Measurements from ENCODE around the gene ARMC9.
"Not testable (repeated sequence)": the region's sequence is repeated elsewhere in the genome, so short reads cannot be mapped to it uniquely, and the experiment has no call there.

The ARMC9 gene

GRCh38 chr2:231183851-231184250 lies 14.6 kb upstream of the ARMC9 start:
- DNase-seq (ENCODE audit: low read depth in 3 of 3, low spot score in 1 of 3), result no peak

DNA sequence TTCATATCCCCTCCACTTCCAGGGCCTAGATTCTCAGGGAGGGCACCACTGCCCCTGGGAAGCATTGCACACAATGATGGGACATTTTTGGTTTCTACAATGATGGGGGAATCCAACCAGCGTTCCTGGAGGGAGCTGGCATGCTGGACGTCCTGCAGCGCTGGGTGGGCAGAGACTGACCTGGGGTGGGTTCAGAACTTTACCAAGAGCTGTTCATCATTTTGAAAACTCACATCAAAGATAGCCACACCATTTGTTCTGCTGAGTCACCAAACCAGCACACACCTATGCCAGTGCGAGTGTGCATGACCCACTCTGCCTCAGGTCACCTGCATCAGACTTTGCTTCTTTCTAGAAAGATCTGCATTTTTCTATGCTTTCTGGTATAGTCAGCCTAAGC lies 14.1 kb upstream of the ARMC9 start:
- DNase-seq (ENCODE audit: low read depth in 3 of 3, low spot score in 1 of 3), result no peak

DNA sequence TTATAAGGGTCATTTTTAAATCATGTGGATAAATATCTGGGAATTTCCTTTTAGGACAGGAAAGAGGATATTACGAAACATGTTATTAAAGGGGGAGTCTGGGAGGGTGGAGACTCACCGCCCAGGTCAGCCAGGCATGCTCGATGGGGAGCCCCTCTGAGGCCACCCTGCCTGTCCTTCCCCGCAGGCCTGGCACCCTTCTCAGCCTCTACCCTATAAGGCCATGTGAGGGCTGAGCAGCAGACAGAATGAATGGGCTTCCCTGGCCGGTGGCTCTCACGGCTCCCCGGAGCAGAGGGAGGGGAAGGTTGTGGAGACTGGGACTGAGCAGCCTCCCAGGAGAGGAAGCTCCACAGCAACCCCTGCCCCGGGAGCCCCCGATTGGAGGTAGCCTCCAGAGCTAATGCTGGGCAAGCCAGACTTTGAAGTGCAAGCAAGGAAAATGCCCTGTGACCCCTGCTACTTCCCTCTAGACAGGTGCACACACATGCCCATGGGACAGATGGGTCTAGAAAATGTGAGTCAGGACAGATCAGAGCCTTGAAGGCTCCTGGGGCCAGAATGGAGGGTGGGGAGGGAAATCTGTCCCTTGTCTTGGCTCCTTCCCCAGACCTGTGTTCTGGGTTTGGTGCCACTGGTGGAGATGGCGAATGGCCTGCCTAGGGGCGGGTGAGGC lies 13.2 kb upstream of the ARMC9 start:
- DNase-seq (ENCODE audit: low read depth in 3 of 3, low spot score in 1 of 3), result no peak

GRCh38 chr2:231185886-231186285 lies 12.5 kb upstream of the ARMC9 start:
- no peak for DNase-seq (ENCODE audit: low read depth in 3 of 3, low spot score in 1 of 3)

- no peak for DNase-seq (ENCODE audit: low read depth in 3 of 3, low spot score in 1 of 3)
Observed at GRCh38 chr2:231186325-231186724, 12.1 kb upstream of the ARMC9 start.

- no peak for DNase-seq (ENCODE audit: low read depth in 3 of 3, low spot score in 1 of 3)
Observed at GRCh38 chr2:231187736-231188505, 10.5 kb upstream of the ARMC9 start.

DNA sequence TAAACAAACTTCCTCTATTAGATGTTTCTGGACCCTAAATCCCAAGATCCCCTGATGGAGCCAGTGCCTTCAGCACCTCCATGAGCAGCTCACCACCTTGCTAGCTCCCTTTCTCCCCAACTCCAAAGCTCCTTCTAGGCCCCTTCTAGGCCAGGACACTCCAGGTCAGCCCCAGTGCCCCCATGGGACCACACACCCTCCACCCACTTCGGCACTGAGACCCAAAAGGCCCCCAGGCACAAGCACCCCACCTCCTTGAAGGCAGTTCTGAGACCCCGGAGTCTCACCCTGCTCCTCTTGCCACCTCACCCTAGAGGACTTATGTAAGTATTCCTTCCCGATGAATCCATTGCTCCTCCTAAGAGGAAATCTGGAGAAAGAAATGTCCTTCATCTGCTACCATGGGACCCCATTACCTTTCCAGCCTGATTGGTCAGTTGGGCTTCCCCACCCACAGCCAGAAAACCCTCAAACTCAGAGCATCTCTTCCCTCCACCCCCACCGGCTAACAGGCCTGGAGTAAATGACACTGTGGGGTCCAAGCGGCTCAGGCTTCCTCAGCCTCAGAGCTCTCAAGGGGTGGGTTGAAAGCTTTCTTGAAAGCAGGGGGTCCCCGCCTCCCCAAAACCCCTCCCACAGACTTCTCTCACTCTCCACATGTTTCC lies 9.8 kb upstream of the ARMC9 start:
- DNase-seq (ENCODE audit: low read depth in 3 of 3, low spot score in 1 of 3), result no peak

DNA sequence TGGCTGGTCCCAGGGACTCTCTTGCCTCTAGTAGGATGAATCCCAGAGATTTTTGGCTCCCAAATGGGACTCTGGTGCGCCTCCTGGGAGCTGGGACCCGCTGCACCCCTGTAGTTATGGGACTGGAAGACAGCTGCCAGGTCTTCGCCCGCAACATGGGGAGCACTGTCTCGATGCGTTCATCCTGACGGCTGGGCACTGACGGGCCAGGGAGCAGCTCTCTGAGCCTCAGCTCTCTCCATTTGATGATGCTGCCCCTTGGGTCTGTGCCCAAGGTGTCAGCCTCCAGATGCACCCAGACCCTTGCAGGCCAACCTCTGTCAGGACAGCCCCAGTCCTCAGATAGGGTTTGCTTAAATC lies 9.3 kb upstream of the ARMC9 start:
- no peak for DNase-seq (ENCODE audit: low read depth in 3 of 3, low spot score in 1 of 3)

GRCh38 chr2:231189571-231190495 lies 8.6 kb upstream of the ARMC9 start:
- DNase-seq (ENCODE audit: low read depth in 3 of 3, low spot score in 1 of 3), result no peak

DNA sequence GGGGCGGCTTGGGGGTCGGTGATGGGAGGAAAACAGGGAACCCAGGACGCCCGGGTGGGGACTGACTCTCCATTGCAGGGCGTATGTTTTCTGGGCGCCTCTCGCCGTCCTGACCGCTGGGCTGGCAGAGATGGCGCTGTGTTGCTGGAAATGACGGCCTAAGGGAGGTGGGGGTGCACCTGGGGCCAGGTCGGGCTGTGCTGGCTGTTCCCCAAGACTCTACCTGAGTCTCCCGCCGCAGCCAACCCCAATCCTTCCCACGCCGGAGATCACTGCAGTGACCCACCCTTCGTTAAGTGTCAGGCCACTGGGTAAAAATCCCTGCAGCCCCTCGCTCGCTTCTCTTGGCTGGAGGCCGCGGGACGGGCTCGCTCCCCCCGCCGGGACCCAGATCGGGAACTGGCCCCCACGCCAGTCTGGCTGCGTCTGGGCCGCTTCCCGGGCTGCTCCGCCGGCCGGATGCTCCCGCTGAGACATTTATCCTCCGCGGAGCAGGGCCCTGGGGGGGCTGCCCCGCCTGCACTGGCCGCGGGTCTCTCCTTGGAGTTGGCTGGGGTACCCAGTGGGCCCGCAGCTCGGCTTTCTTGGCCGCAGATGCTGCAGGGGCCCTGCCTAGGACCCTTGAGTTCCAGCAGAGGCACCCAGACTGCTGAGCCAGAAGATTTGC lies 7.8 kb upstream of the ARMC9 start:
- no peak for DNase-seq (ENCODE audit: low read depth in 3 of 3, low spot score in 1 of 3)

DNA sequence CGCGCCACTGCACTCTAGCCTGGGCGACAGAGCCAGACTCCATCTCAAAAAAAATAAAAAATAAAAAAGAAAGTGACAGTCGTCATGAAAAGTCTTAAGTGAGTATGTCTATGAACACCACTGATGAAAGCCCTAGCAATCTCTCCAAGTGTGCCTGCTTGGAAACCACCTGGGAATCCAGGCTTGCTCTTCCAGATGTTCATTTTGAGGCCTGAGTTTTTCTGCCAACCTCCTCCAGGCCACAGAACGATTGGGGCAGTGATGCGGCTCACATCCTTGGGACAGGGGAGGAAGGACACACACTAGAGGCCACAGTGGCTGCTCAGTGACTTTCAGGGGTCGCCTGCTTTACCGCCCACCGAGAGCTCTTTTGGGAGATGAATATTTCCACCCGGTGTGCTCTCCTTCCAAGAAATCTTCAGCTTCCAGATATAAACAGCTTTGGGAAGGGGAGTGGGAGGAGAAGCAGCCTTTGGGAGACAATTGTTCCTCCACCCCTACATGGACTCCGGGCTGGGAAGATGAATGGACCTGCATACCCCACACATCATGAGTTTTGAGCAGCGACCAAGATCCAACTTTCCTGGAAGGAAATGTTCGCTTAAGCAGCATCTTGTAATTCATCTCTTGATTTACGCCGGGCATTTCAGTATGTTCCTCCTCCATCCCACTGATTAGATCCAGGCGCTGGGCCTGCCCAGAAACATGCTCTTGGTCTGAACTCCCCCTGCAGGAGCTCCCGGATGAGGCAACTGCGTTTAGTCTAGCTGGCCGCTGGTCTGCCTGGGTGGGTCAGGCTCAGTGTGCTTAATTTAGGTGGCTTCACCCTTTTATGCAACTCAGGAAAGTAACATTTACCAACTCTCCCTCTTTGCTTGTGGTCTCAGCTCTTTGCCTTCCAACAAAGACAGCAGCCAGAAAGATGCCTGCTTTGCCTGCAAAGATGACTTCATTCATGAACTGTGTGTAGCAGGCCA lies 6.2 kb upstream of the ARMC9 start:
- DNase-seq (ENCODE audit: low read depth in 3 of 3, low spot score in 1 of 3), result no peak

DNA sequence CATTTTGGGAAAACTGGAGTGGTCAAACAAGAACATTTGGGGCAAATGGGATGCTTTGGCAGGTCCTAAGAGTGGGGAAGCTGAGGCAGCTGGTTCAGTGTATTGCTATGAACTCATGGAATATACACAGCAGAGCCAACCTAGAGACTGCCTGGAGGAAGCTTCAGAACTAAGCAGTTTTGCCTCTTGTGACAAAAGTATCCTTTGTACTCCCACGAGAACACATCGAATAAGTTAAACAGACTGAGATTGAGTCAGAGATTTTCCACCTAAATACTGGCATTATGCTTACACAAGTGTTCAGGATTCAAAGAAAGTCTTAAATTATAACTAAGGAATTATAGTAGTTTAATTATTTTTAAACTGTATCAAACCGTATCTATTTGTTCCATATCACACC lies 5.2 kb upstream of the ARMC9 start:
- no peak for DNase-seq (ENCODE audit: low read depth in 3 of 3, low spot score in 1 of 3)

- DNase-seq (ENCODE audit: low read depth in 3 of 3, low spot score in 1 of 3), result no peak
Observed at GRCh38 chr2:231196592-231196991, 1.8 kb upstream of the ARMC9 start.

- DNase-seq (ENCODE audit: low read depth in 3 of 3, low spot score in 1 of 3), result not testable (repeated sequence)
Observed at GRCh38 chr2:231197196-231197595, 1.2 kb upstream of the ARMC9 start.

DNA sequence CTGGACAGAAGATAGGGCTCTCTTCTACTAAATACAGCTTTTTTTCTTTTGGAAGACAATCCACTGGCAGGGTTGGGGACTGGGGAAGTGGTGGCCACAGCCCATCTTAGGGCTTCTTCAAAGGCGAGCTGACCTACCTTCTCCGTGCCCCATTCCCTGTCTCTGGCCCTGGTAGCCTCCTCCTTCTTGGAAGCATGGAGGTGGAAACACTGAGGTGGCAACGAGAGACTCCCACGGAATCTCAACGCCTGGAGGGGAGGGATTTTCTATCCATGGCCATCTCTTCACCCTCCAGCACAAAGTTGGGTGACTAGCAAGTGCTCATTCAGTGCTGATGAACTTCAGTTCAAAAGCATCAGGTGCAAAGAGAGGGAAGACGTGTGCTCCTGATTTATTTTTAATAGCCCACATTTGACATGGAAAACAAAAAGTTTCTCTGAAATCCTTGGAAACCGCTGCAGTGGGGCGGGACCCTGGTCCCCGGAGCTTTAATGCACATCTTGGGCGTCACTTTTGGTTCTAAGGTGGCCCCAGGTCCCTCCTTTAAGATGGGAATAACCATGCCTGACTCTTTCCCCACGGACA lies 633 bp upstream of the ARMC9 start:
- no peak for DNase-seq (ENCODE audit: low read depth in 3 of 3, low spot score in 1 of 3)

DNA sequence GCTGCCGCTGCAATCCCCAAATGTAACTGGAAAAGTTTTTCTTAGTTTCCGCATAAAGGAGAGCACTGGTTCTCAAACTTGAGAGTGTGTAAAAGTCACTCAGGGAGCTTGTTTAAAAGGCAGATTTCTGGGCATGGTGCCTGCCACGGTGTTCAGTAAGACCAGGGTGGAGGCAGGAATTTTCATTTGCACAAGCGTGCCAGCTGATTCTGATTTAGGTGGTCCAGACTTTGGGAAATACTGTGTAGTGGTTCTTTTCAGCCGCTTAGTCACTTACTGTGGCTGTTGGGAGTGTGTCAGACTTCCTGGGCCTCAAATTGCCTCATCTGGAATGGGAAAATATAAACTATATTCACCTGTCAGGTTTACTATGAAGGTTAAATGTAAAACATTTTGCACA lies 788 bp downstream of the ARMC9 start:
- DNase-seq (ENCODE audit: low read depth in 3 of 3, low spot score in 1 of 3), result no peak

DNA sequence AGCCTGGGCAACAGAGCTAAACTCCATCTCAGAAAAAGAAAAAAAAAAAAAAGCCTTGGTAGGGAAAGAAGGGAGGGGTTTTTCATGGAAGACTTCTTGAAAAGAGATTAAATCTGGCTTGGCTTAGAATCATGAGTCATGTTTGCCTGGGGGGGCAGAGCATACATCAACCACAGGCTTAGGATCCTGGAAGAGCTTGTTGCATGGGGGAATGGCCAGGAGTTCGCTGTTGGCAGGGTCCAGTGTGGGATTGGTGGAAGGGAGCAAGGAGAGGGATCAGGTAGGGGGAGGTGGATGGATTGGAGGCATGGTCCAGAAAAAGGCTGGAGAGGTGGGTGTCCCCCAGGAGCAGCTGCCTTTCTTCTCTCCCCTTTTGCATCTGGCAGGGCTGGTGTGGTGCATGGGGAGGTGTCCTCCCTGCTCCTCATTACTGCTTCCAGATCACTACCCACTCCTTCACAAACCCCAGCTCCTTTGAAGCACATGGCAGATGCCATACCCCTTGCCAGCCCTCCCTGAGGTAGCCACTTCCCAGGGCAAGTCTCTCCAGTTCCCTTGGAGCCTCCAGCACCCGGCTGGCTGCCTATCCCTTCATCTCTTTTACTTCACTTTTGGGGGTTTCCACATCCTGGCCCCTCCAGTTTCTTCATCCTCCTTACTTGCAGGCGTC lies 2.5 kb downstream of the ARMC9 start:
- no peak for DNase-seq (ENCODE audit: low read depth in 3 of 3, low spot score in 1 of 3)

DNA sequence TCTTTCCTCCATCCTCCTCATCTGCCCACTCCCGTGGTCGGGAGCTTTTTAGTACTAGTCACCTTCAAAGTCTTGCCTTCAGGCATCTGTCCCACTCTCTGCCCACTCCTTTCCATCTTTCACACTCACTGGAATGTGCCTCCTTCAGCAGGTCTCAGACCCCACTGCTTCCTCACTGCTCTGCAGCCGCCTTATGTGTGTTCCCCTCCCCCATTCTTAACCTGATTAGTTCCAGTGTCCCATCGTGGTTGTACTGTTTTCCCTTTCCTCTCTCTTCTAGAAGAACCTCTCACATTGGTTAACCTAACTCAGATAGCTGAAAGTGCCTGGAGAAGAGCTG lies 3.0 kb downstream of the ARMC9 start:
- DNase-seq (ENCODE audit: low read depth in 3 of 3, low spot score in 1 of 3), result no peak

DNA sequence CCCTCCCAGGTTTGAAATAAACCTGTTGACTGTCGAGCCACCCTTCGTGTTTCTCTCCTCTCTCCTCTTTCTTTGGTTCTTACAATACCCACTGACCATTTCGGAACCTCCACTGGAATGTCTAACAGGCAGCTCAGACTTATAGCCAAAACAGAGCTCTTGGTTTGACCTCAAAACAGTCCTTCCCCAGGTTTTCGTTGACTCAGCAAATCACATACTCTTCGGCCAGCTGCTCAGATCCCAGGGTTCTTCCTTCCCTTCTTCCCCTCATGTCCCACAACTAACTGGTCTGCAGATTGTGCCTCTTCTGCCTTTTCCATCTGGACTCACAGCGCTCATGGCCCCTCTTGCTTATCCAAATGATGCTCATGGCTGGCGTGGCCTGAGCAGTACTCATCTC lies 4.7 kb downstream of the ARMC9 start:
- DNase-seq (ENCODE audit: low read depth in 3 of 3, low spot score in 1 of 3), result no peak

Data from stimulated activated CD4-positive, alpha-beta T cell treated with anti-CD3 and anti-CD28 coated beads, TNF-alpha, amount 100 ng/mL, for 1 hour (primary cell).